CD4-positive, alpha-beta T cell treated with Interleukin-2 at 100 ng/mL for 4 hours (primary cell): ENCODE measurements around the gene ZNF202.
"Not testable (repeated sequence)": the region's sequence is repeated elsewhere in the genome, so short reads cannot be mapped to it uniquely, and the experiment has no call there.

ENCODE experiments used
- DNase-seq: peaks from one replicate; pipeline ENCODE4 v3.0.0-alpha.2; 2020; ENCODE audit warnings: low spot score

The ZNF202 gene

DNA sequence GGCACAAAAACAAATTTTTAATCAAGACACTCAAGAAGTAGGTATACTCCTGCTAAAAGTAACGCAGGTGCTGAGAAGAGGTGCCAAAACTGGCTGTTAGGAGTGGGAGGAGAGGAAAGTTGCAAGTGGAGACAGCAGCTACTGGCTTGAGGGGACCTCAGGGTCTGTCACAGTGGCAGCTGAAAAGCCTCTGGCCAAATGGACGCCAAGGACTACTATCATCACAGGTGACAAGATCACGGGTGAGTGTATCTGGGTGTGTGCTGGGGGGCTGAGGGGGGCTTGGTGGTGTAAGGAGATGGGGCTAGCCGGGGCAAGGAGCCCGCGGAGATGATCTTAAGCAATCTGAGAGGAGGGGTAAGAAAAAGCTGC lies 687 bp downstream of the ZNF202 start:
- DNase-seq, result no peak

- DNase-seq, result no peak
These were observed 3.1 kb downstream of the ZNF202 start for GRCh38 chr11:123738374-123738773.

DNA sequence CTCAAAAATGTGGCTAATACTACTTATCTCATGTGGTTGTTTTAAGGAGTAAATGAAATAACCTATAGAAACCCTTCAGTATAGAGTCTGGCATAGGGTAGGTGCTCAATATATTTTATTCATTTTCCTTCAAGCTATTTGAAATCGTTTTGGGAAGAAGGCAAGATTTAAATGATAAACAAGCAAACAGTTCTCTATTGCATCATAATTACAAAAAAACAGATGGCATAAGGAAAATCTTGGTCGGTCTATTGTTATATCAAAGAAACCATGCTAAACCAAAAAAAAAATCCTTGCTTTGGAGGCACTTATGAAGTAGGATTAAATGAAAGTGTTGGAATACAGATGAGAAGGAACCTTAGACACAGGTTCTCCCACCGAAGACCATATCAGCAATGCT lies 4.7 kb downstream of the ZNF202 start:
- no peak for DNase-seq

GRCh38 chr11:123729602-123730001 lies 11.9 kb downstream of the ZNF202 start:
- DNase-seq, result no peak

DNA sequence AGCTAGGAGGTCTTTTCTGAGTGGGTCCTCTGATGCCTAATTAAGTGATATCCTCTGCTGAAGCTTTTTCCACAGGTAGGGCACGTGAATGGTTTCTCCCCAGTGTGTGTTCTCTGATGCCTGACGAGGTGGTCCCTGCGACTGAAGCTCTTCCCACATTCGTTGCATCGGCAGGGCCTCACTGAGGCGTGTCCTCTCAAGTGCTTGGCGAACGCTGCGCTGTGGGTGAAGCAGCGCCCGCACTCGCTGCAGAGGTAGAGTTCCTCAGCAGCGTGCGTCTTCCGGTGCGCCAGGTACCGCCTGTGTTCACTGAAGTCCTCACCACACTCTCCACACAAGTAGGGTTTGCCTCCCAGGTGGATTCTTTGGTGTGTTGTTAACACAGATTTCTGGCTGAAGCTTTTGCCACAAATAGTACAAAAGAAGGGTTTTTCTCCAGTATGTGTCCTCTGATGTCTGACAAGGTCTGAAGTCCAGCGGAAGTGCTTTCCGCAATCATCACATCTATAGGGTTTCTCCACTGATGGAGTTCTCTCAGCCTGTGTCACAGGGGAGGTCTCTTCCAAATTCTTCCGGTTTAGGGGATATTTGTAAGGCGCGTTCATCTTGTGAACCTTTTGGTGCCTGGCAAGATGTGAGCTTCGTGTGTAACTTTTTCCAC lies 15.3 kb downstream of the ZNF202 start:
- DNase-seq, result no peak

DNA sequence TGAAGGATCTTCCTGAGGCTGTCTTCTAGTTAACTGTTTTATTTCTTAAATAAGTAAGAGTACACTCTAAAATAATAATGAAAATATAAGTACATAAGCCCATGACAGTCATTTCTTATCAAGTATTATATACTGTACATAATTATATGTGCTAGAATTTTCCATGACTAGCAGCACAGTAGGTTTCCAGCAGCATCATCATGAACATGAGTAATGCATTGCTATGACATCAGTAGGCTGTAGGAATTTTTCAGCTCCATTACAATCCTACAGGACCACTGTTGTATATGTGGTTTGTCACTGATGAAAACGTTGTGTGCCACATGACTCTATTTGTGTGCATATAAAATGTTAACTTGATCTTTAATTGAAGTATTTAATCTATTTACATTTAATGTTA lies 22.0 kb downstream of the ZNF202 start:
- DNase-seq, result no peak

- no peak for DNase-seq
These were observed 23.0 kb downstream of the ZNF202 start for GRCh38 chr11:123718469-123718868.

DNA sequence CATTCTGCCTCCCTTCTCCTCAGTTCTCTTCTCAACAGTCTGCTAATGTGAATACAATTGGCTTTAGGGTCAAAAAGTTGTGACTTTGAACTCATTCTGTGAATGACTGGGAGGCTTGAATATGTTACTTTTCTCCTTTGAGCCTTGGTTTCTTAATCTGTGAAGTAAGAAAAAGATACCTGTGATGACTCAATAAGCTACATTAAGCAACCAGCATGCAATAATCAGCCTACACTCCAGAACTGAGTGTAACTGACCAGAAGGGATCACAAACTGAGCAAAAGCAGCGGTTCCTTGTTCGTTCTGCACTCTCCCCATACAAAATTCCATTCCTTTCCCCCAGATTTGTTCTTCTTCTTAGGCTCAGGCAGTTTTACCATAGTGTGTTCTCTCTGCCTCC lies 23.4 kb downstream of the ZNF202 start:
- no peak for DNase-seq

DNA sequence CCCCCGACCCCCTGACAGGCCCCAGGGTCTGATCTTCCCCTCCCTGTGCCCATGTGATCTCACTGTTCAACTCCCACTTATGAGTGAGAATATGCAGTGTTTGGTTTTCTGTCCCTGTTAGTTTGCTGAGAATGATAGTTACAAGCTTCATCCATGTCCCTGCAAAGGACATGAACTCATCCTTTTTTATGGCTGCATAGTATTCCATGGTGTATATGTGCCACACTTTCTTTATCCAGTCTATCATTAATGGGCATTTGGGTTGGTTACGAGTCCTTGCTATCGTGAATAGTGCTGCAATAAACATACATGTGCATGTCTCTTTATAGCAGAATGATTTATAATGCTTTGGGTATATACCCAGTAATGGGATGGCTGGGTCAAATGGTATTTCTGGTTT lies 28.8 kb downstream of the ZNF202 start:
- DNase-seq, result not testable (repeated sequence)

DNA sequence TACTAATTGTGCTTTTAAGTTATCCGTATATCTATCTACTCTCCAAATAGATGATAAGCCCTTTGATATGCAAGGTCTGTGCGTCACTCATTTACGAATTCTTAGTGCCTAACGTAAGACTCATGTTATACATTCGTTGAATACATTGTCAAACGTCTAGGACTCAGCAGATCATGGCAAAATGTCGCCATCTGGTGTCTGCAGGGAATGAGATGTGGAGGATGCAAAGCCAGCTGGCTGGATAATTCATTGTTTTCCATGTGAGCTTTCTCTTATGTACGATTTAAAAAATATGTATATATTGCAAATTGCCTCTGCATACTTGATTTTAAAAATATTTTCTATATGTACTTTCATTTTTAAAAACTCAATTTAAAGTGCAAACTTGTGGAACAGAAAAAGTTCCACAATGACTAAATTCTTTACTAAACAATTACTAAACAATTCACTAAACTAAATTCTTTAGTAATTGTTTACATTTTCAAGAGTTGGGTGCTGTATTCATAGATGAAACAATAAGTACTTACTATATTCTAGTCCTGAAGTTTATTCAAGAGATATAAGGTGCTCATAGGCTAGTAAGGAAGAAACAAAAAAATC lies 33.8 kb downstream of the ZNF202 start:
- peak; percentile 40 for DNase-seq

- DNase-seq, result no peak
These were observed 34.3 kb downstream of the ZNF202 start for GRCh38 chr11:123707206-123707605.

DNA sequence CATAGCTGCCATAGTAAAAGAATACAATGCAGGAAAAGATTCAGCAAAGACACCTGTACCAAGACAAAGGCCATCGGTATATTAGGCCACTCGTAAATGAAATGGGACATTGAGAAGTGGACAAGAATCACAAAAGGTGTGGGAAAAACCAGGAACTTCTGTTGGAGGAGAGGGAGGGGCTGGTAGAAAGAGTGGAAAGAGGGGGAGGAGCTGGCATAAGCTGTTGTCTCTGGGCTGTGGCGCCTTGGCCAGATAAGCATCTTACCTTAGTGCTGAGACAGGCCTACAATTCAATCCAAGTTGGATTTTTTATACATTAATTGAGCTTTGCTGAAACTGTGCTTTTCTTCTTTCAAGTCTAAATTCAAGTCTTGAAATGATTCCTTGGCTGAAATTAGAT lies 37.1 kb downstream of the ZNF202 start:
- no peak for DNase-seq

- DNase-seq, result no peak
These were observed 38.8 kb downstream of the ZNF202 start for GRCh38 chr11:123702696-123703095.

GRCh38 chr11:123702139-123702538 lies 39.3 kb downstream of the ZNF202 start:
- no peak for DNase-seq

DNA sequence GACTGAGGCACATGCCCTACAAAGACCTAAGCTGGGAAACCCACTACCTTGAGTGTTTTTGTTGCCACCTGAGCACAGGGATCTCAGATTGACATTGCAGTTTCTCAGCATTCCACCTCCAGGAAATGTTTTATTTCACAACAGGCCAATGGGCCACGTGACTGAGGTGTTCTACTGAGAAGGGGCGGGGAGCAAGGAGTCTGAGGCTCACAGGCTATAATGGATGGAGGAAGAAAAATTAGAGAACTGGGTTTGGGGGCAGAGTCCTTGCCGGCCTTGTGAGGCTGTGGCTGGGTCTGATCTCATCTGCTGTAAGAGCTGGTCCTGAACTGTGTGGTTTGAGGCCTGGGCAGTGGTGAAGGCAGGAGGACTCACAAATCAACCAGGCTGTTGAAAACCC lies 40.7 kb downstream of the ZNF202 start:
- no peak for DNase-seq

GRCh38 chr11:123698546-123699127 lies 42.8 kb downstream of the ZNF202 start:
- DNase-seq, result no peak

DNA sequence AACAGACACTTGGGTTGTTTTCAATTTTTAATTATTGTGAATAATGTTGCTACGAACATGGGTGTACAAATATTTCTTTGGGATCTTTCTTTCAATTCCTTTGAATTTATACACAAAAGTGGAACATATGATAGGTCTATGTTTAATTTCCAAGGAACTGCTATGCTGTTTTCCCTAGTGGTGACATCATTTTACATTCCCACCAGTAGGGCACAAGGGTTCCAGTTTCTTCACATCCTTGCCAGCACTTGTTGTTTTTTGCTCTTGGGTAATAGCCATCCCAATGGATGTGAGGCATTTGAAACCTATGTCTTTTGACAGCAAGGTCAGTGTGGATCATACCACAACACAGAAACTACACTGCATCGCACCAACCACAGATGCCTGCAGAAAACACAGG lies 45.3 kb downstream of the ZNF202 start:
- DNase-seq, result no peak

- no peak for DNase-seq
These were observed 46.2 kb downstream of the ZNF202 start for GRCh38 chr11:123695231-123695630.

DNA sequence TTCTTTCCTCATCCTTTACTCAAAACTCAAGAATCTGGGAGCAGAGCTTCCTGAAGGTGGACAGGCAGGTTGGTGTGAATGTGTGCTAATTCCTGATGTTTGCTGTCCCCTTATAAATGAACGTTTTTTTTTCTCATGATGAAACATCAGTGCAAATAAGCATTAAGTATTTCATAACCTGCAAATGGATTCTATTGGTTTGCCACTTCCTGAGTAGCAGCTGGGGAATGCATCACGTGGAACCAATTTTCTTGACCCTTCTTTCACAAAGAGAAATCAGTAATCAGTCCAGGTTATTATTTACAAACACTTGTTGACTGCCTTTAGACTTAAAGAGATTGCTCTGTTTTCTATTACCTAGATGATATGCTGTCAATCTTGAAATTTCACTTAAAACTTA lies 46.9 kb downstream of the ZNF202 start:
- DNase-seq, result no peak

DNA sequence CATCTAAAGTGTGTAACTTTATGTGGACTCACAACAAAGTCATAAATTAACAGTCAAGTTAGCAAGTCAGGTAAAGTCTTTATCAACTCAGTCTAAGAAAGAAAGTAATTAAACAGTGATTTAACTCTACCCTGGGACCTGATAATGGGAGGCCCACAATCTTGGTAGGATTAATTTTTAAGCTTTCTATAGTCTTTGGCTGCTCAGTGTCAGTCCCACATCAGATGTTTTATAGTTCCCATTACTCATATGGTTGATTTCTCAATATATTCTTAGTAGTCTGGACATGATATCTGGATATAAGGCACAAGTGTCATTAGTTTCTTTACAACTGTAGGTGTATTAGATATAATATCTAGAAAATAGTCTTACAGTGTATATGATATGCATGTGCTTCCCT lies 48.5 kb downstream of the ZNF202 start:
- no peak for DNase-seq

DNA sequence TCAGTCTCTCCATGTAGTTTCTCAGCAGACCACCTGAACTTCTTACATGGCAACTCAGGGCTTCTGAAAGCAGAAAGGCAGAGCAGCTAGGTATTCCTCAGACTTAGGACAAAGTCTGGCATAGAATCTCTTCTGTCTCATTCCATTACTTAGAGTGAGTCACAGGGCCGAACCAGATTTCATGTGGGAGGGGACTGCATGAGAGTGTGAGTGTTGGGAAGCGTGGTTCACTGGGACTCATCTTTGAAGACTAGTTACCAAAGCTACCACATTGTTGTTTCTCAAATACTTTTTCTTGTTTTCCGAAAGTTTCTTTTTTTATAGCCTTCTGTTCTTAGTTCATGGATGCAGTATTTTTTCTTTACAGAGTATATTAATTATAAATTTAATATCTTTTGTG lies 51.0 kb downstream of the ZNF202 start:
- no peak for DNase-seq

GRCh38 chr11:123684601-123685000 lies 56.9 kb downstream of the ZNF202 start:
- no peak for DNase-seq

GRCh38 chr11:123683428-123684170 lies 57.9 kb downstream of the ZNF202 start:
- DNase-seq, result no peak
